ENCODE measurements around the gene SNRPA1. TPM values are rescaled to one million over a fixed set of nuclear protein-coding genes. Genes with fewer than 3 reads are reported as not detected.

SNRPA1 gene
- 9.2 and 10.6 TPM in 2 replicates for total RNA-seq

DNA sequence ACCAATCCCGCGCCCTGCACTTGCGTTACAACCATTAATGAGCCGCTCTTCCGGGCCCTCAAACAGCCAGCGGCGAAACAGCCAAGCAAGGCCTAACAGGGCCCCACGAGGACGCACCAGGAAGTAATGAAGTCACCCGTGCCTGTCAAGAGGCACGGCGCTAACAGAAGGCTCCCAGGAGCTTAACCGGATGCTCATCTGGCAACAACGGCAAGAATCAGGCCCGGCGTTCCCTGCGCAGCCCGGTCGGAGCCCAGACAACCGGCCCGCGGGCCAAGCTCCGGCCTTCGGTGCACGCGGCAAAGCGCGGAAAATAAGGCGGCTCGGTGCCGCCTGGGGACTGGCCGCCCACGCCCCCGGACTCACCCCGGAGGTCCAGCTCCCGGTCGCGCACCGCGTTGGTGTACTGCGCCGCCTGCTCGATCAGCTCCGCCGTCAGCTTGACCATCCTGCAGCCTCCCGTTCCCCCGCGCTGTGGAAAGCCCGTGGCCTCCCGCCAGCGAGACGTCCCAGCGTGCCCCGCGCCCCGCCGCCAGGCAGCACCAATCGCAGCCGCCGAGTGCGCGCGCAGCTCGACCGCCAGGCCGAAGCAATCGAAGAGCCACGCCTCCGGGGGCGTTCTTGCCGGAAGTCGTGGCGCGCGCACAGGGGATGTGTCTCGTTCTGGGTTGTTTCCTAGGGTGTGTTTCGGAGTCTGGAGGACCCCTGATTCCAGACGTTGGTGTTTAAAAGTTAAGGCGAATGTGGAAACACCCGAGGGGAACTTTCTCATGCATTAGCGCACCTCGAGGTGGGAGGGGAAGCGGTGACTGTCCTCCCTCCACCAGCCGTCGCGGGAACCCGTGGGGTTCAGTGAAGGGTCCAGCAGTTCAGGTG lies at the start of gene SNRPA1:
Gene SNRPA1 (minus strand): TSS at position 518 of the 876 bp plus-strand sequence. CDS start 70 bp downstream, at position 448.

GRCh38 chr15:101277038-101277822 lies 17.8 kb downstream of the SNRPA1 start, which contains the start of gene SELENOS:
TSS of gene SELENOS (minus strand) at chr15:101277485. CDS start at chr15:101277417, 68 bp downstream.

DNA sequence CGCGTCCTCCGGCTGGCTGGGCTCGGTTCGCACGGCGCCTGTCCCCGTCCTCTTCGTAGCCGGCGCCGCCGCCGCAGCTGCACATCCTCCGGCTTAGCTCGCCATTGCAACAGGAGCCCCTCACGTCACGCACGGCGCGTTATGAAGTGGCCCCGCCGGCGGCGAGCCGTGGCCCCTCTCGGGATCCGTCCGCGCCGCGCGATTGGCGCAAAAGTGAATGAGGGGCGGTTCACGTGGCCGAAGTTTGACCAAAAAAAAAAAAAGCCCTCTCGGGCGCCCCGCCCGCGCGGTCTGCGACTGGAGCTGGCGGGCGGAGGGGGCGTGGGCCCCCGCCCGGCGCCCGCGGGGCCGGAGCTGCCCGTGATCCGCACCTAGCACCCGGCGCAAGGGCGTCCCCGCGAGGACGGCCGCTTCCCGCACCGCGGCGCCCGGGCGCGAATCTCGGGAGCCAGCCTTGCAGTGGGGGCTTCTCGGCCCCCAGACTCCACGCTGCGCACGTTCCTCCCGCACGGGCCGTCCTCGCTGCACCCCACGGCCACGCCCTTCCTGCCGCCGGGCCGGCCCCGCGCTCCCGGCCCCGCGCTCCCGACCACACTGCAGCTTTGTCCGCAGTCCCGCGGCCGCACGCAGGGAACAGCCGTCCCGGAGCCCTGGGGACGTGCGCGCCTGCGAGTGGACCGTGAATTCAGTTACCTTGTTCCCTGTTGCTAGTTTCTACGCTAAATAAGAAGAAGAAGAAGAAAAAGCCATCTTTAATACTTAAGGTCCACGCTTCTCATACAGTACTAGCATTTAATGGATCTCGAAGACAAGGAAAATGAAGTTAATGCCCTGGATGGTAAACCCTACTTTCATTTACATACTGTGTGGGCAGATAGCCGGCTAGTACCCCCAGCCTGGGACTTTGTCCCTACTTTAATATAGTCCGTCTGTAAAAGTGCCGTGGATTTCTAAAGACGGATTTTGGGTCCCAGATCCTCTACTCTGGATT lies 42.9 kb downstream of the SNRPA1 start, which contains the start of gene CHSY1:
Gene CHSY1 (minus strand): TSS at position 219 of the 991 bp plus-strand sequence. CDS start 592 bp downstream, outside the sequence.

Other genes with a start within 250 kb of the SNRPA1 start
- gene CHSY1, start 43.2 kb downstream of the SNRPA1 start, total RNA-seq = 61.7 and 101 TPM in 2 replicates
- gene SELENOS, start 17.8 kb downstream of the SNRPA1 start, total RNA-seq = 60.5 and 67.3 TPM in 2 replicates
- gene PCSK6, start 194.5 kb upstream of the SNRPA1 start, total RNA-seq = 1.0 and 1.1 TPM in 2 replicates

All from smooth muscle cell of the pulmonary artery (primary cell).